AG08395 (cell line): Measurements from ENCODE around the gene ZIC4.

Experiments
- DNase-seq: peaks from one replicate; pipeline ENCODE4 v3.0.0; 2012; ENCODE audit warnings: mixed read lengths, low spot score

Gene ZIC4

DNA sequence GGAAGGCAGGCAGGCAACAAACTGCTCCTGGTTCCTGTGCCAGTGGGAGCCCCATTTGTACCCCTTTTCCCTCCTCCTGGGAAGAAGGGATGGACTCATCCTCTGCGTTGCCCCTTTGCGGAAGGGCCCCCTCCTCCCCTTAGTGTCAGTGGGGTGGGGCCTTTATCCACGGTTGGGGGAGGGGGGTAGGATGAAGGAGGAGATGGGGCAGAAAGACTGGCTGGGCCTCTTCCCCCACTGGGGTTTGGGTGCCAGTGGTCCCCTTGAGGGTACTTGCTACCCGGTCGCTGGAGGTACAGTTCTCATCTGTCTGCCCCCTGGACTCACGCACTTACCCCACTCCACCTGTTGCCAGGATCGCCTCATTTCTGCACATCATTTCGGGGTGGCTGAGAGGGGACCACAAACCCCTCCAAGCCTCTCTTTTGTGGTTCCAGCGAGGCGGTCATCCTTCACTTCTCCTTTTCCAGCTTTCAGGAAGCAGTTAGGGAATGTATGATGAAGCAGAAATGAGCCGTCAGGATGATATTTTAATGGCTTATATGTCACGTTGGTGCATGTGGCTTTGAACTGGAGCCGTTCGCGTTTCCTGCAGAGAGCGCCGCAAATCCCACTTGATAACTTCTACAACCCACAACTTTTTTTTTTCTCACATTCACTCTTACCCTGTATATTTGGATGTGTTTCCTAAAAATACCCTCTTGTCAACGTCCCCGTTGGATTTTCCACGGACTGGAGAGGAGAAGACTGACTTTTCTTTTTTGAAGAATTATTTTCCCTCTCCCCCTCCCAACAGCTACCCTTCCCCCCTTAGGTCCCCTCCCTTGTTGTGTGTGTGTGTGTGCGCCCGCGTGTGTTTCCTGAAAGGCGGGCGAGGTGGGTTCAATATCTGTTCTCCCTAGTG, at the start of gene ZIC4:
Gene ZIC4 (minus strand): TSS at position 516 of the 904 bp plus-strand sequence. CDS start 3,746 bp downstream, outside the sequence.
- no peak for DNase-seq

DNA sequence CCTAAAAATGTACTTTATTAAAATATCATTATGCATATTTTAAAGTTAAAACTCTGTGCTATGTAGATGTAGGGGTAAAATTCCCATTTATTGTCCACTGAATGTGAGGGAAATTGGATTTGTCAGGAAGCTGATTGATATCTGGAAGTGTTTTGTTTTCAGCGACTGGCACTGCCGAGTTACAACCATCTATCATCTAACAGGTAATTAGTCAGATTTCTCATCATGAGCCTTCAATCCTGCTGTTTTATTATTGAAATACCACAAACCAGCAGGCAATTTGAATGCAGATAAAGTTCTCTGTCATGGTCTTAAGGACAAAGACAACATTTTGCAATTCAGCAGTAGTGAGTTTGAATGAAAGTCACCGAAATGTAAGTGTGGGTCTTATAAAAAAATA, 43.3 kb upstream of the ZIC4 start:
- no peak for DNase-seq

GRCh38 chr3:147447224-147447623, 40.9 kb upstream of the ZIC4 start:
- no peak for DNase-seq

- no peak for DNase-seq
These were observed 25.4 kb upstream of the ZIC4 start for GRCh38 chr3:147431751-147432150.

DNA sequence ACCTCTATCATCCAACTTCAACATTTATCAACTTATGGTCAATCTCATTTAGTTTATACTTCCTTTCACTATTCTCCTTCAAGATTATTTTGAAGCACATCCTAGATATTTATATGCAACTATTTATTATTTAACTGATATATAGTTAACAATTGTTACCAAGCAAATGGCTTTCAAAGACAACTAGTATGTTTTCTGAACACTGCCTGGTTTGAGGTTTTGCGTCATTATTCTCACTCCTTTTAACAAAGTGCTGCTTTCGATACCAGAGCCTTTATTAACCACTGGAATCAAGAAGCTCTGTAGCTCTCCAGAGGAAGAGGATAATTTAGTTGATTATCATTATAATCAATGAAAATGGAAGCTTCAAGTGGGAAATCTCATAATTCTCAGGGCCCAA, 22.4 kb upstream of the ZIC4 start:
- no peak for DNase-seq

- no peak for DNase-seq
These were observed 22.0 kb upstream of the ZIC4 start for GRCh38 chr3:147428326-147428725.

DNA sequence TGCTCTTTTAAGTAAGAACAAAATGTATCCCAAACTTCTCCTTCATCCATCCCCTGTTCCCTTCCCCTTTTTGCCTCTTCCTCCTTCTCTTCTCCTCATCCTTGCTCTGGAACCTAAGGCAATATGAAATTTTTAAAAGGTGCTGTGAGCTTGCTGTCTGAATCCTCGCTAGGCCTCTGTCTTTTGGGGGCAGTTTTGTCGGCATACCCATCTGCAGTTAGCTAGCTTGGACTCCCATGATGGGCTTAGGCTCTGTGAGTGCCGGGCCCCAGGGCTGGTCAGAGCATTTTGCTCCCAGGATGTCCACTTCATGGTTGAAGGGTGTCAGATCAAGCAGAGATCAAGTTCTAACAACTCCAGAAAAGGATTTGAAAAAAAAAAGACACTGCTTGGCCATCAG, 21.4 kb upstream of the ZIC4 start:
- no peak for DNase-seq

GRCh38 chr3:147426931-147427330, 20.6 kb upstream of the ZIC4 start:
- no peak for DNase-seq

DNA sequence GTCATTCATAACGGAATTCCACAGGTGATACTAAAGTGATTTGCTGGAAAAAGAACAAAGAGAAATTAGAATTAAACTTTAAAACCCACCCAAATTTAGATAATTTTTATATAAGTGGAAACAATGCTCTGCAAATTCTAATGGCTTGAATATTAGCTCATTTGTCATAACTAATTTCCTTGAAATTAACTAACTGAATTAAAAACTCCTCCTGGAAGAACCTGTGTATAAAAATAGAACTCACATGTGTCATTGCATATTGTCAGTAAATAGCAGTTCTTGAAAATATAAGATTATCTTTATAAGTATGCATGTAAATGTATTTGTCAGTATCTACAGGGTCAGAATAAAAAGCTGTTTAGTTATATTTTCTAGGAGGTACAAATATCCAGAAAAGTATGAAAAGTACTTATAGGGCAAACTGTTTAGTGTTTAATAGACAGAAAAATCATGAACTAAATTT, 19.1 kb upstream of the ZIC4 start:
- DNase-seq, result no peak

DNA sequence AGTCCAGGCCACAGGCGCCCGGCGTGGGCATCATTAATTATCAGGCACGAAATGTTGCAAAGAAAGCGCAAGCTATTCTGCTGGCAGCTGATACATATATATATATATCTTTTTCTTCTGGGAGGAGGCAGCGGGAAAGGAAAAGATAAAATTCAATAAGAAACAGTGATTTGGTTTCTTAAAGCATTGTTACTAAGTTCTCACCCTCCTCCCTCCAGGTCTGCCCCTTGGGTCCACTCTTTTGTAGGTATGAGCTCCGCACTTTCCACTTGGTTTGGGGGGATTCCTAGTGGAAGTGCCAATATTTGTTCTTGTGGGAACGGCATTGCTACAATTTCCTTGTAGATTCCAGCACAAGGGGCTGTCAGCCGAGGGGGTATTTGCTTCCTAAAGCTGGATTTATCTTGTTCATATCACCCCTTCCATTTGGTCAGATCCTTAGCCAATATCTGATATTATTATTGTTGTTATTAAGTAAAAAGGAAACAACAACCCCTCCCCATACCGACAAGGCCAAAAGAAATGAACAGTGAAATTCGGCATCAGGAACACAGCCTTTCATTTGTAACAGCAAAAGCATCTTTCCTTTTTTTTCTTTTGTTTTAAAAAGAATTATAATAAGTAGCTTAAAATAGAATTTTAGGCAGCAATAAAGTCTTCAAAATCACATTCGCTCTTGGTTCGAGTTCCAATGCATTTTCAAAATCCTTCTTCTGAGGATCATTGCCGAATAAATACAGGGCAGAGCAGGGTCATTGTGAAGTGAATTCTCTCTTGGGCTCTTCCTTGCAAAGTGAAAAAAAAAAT, 18.4 kb upstream of the ZIC4 start:
- no peak for DNase-seq

- no peak for DNase-seq
These were observed 17.6 kb upstream of the ZIC4 start for GRCh38 chr3:147423798-147424580.

DNA sequence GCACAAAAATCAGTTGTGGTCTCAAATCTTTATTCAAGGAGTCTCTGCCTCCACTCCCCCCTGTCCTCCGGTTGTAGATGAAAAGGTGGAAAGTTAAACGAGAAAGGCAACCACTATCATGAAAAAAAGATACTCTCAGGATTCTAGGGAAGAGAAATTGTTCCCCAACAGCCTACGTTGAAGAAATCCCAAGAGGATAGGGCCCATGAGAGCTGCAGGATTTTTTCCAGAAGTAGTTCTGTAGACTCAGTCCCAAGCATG, 17.1 kb upstream of the ZIC4 start:
- no peak for DNase-seq

GRCh38 chr3:147422601-147423536, 16.5 kb upstream of the ZIC4 start:
- no peak for DNase-seq

GRCh38 chr3:147422196-147422595, 15.9 kb upstream of the ZIC4 start:
- DNase-seq, result no peak

DNA sequence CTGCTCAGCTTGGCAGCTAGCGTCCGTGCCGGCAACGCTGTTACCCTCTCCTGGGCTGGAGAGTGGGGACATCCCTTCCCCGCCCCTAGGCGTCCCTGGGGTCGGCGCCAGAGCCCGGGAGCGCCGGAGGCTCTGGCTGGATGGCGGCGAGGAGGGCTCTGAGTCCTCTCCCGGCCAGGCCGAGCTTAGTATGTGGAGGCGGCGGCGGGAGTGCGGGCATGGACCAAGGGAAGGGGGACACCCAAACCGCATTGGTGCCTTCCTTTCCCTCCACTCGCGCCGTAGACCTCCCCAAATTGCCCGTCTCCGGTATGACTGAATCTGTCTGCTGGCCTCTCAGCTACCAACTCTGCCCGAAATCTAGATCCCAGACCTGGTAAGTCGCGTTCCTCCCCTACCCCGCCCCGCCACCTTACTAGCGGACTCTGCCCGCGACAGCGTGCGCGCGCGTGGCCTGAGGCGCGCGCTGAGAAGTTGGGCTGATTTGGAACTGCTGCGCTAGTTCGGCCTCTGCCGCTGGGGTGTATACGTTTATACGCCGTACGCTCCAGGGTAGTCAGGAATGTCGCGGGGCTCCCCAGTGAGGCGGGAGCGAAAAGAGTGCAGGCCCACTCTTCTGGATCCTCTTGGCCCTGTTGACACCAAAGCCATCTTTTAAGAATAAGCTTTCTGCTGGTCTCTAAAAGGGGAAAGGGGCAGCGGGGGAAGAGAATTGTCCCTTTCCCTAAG, 15.0 kb upstream of the ZIC4 start:
- no peak for DNase-seq

GRCh38 chr3:147420353-147421183, 14.2 kb upstream of the ZIC4 start:
- no peak for DNase-seq

DNA sequence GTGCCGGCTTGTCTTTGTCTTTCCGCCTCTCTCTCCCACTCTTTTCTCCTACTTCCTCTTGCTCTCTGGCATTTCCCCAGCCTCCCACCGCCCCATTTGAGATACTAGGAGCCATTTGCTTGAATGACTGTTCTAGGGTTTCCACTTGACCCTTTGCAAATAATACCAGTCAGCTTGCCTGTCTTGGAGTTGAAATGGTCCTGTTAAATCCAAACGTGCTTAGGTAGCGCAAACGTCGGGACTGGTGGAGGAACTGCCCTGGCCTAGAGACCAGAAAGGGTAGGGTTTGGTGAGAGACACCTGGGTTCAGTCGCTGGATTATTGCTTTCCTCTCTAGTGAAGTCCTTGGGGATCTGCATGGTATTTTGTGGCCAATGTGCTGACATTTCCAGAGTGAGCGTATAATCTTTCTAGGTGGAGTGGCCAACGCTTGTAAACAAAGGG, 13.5 kb upstream of the ZIC4 start:
- no peak for DNase-seq

DNA sequence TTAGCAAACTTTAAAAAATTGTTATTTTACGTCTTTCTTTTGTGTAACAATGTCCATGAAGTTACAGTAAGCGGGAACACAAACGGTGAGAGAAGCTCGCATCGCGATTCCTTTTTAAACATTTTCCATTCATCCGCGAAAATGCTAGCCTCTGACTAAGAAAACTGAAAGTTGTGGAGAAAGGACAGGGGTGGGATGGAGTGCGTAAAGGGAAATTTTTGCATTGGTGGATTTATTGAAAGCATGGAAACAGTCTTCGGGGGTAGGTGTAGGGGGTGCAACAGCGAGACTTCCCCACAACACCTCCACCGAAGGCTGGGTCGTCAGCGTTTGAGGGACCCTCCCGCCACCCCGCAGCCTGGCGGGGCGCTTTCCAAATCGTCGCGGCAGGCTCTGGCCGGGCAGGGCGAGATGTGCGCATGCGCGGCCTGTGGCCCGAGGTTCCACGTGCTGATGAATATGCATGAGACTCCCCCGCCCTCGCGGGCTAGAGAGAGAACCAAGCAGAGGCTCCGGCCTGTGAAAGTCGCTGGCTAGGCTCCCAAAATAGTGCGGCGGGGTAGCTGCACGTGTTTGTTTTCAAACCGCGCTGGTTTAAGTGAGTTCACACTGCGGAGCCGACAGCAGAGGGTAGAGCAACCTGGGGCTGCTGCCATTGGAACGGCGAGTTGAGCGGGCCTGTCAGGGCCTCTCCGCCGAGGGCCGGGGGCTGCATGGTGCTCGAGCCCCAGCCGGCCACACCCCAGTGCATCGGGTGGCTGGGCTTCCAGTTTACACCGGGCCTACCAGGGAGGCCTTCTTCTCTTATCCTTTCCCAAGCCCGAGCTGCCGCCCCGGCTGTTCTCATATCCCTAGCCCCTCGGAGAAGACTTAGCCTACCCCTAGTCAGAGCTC, 12.7 kb upstream of the ZIC4 start:
- peak; percentile 57 for DNase-seq

- DNase-seq, result no peak
These were observed 12.0 kb upstream of the ZIC4 start for GRCh38 chr3:147418371-147418781.
